DMS79 (cell line): Measurements from ENCODE around the gene HCST.

Source experiments
- DNase-seq: peaks from one replicate; lab custom pipeline; 2025; lab: John Stamatoyannopoulos, UW

The HCST gene

GRCh38 chr19:35937345-35938281 lies 35.3 kb downstream of the HCST start:
- DNase-seq, result no peak

DNA sequence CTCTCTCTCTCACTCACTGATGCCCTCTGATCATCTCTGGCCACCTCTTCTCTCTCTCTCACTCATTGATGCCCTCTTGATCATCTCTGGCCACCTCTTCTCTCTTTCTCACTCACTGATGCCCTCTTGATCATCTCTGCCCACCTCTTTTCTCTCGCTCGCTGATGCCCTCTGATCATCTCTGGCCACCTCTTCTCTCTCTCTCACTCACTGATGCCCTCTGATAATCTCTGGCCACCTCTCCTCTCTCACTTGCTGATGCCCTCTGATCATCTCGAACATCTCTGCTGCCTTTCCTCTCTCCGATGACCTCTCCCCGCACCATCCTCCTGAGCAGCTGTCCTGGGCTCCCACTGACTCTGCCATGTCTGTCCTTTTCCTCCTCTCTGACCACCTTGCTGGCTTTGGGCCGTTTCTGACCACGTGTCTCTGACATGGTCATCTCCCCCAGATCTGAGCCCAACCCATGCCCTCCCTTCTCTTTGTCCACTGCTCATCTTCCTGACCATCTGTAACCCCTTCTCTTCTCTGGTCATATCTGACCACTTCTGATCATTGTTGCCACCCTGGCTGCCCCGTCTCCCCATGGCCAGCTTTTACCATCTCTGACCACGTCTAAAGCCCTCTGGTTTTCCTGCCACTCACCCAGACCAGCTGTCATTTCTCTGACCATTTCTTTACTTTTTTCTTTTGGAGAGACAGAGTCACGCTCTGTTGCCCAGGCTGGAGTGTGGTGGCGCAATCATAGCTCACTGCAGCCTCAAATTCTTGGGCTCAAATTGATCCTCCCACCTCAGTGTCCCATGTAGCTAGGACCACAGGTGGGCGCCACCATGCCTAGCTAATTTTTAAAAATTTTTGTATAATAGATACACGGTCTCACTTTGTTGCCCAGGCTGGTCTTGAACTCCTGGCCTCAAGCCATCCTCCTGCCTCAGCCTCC lies 36.2 kb downstream of the HCST start:
- DNase-seq, result no peak

GRCh38 chr19:35939307-35940077 lies 37.2 kb downstream of the HCST start:
- no peak for DNase-seq

DNA sequence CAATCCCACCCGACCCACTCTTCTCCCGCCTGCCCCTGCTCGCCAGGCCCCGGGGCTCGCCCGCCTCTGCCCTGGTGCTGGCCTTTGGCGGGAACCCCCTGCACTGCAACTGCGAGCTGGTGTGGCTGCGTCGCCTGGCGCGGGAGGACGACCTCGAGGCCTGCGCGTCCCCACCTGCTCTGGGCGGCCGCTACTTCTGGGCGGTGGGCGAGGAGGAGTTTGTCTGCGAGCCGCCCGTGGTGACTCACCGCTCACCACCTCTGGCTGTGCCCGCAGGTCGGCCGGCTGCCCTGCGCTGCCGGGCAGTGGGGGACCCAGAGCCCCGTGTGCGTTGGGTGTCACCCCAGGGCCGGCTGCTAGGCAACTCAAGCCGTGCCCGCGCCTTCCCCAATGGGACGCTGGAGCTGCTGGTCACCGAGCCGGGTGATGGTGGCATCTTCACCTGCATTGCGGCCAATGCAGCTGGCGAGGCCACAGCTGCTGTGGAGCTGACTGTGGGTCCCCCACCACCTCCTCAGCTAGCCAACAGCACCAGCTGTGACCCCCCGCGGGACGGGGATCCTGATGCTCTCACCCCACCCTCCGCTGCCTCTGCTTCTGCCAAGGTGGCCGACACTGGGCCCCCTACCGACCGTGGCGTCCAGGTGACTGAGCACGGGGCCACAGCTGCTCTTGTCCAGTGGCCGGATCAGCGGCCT lies 37.9 kb downstream of the HCST start:
- no peak for DNase-seq

DNA sequence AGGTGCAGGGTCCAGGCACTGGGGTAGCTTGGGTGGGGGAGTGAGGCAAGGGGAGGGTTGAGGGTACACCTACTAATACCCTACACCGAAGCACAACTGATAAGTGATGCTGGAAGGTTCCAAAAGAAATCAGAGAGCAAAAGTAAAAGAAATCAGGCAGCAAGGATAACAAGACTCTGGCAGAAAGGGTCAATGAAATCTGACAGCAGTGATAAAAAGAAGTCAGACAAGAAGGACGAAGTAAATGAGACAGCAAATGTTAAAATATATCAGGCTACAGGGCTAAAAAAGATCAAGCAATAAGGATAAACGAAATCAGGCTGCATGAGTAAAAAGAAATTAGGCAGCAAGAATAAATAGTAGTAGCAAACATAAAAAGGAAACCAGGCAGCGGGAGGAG lies 38.5 kb downstream of the HCST start:
- no peak for DNase-seq

DNA sequence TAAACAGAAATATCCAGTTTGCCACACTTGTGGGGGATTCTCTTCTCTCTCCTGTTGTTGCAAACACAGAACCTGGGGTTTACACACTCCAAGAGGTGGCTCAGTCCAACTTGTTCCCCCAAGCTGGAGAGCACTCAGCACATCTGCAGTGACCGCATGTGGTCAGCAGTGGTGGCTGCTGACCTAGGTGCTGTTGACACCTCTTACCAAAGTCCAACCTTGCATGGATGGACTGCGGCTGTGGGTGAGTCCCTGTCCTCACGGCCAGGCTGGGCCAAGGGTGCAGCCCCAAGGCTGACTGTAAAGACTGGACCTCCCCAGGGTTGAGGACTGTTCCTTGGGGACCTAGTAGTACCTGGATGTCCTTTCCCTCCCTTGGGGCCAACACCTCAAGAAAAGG lies 39.9 kb downstream of the HCST start:
- no peak for DNase-seq

DNA sequence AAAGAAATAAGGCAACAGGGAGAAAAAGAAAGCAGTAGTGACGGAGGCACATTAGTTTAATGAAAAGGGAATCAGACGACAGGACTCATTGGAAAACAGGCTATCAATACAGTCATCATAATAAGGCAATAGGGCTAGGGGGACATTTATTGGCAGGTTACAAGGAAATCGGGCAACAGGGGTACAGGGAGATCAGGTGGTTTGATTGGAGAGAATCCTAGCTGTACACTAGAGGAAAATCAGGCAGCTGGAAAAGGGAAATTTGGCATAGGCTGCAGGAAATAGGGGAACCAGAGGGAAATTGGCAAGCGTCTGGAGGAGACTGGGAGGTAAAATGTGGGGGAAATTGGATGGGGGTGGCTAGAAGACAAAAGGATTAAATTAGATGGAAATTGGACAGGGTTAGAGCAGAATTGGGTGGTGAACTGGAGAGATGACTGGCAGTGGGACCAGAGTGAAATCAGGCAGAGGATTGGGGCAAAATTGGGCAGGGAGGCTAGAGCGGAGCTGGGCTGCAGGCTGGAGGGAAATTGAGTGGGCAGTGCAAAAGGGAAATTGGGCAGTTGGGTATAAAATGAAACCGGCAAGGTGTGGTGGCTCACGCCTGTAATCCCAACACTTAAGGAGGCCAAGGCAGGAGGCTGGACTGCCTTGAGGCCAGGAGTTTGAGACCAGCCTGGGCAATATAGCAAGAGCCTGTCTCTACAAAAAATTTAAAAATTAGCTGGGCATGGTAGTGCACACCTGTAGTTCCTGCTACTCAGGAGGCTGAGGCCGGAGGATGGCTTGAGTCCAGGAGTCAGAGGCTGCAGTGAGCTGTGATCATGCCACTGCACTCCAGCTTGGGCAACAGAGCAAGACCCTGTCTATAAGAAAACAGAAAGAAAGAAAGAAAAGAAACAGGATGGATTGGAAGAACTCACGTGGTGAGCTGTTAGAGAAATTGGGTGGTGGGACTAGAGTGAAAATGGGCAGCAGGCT lies 41.3 kb downstream of the HCST start:
- no peak for DNase-seq

DNA sequence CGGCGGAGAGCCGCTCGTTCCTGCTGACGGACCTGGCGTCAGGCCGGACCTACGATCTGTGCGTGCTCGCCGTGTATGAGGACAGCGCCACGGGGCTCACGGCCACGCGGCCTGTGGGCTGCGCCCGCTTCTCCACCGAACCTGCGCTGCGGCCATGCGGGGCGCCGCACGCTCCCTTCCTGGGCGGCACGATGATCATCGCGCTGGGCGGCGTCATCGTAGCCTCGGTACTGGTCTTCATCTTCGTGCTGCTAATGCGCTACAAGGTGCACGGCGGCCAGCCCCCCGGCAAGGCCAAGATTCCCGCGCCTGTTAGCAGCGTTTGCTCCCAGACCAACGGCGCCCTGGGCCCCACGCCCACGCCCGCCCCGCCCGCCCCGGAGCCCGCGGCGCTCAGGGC lies 42.2 kb downstream of the HCST start:
- no peak for DNase-seq

GRCh38 chr19:35945121-35945790 lies 42.9 kb downstream of the HCST start:
- no peak for DNase-seq

DNA sequence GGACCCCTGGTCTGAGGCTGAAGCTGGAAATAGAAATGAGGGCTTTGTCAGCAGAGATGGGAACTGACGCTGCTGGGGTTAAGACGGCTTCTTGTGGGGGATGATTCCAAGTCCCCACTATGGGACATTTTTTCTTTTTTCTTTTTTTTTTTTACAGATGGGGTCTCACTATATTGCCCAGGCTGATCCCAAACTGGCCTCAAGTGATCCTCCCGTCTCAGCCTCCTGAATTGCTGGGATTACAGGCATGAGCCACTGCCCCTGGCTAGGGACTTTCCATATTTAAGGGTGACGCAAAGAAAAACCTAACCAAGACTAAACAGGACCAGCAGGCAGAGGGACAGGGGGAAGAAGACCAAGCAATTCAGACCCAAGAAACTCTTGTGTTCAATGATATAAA lies 43.9 kb downstream of the HCST start:
- no peak for DNase-seq

GRCh38 chr19:35949131-35949530 lies 46.8 kb downstream of the HCST start:
- DNase-seq, result no peak
